CD4-positive, alpha-beta T cell (primary cell): Measurements from ENCODE around the gene BATF. TPM values are rescaled to one million over a fixed set of nuclear protein-coding genes. Genes with fewer than 3 reads are reported as not detected.
A peak's percentile ranks its signal among the peaks of the same experiment; 100 is the strongest.

Experiments used
- ATAC-seq: fragments of 200-7000 bp; cut with Tn5 transposase; one replicate; pipeline ENCODE4 v1.10.0; 2022; ENCODE audit warnings: mild to moderate bottlenecking; ENCODE audit not compliant: poor library complexity
- CTCF ChIA-PET: fragments of 350-600 bp; sonication (Branson Sonifier 250); formaldehyde crosslinking; loops from one replicate; lab custom pipeline; 2021; ENCODE audit warnings: antibody characterized with exemption, inconsistent platforms; lab: Charles Lee
- POLR2A ChIA-PET: fragments of 350-600 bp; sonication (Branson Sonifier 250); formaldehyde crosslinking; loops from one replicate; lab custom pipeline; 2021; ENCODE audit warnings: antibody characterized with exemption, inconsistent platforms; lab: Charles Lee
- DNase-seq, 14 experiments: peaks; one replicate each; pipeline ENCODE4 v3.0.0-alpha.2; 2013 to 2020; ENCODE audit warnings: mixed read lengths in 2 of 14
- H3K27ac ChIP-seq, 2 donors: one replicate each; pipeline versions ENCODE4 v1.5.1 to v1.7.0; 2013; ENCODE audit warnings: low read length in 2 of 2, low read depth in 1 of 2, mild to moderate bottlenecking in 1 of 2
- H3K27me3 ChIP-seq, 2 experiments: 1 replicate in 1 of 2; 2 replicates in 1 of 2; pipeline versions ENCODE4 v1.6.1 to v1.7.0; 2013; ENCODE audit warnings: low read length in 2 of 2, control low read depth in 1 of 2, mild to moderate bottlenecking in 1 of 2, moderate library complexity in 1 of 2; ENCODE audit not compliant: insufficient read depth in 2 of 2, control insufficient read depth in 1 of 2
- H3K36me3 ChIP-seq: one replicate; pipeline ENCODE4 v1.6.1; 2013; ENCODE audit warnings: low read length, control low read depth; ENCODE audit not compliant: insufficient read depth
- H3K4me1 ChIP-seq: one replicate; pipeline ENCODE4 v1.6.1; 2013; ENCODE audit warnings: low read length, control low read depth; ENCODE audit not compliant: insufficient read depth
- H3K4me3 ChIP-seq: one replicate; pipeline ENCODE4 v1.5.1; 2013; ENCODE audit warnings: mild to moderate bottlenecking, low read length, moderate library complexity
- H3K9me3 ChIP-seq, 2 experiments: 1 replicate in 1 of 2; 2 replicates in 1 of 2; pipeline versions ENCODE4 v1.6.1 to v1.7.0; 2013; ENCODE audit warnings: low read length in 2 of 2, mild to moderate bottlenecking in 2 of 2, control low read depth in 1 of 2, moderate library complexity in 1 of 2; ENCODE audit not compliant: control insufficient read depth in 1 of 2, insufficient read depth in 1 of 2
- H3K27ac Mint-ChIP-seq: one replicate; pipeline ENCODE4 v1.8.0; 2020; ENCODE audit warnings: mixed read lengths
- H3K27me3 Mint-ChIP-seq: one replicate; pipeline ENCODE4 v1.8.0; 2021; ENCODE audit warnings: mixed read lengths
- H3K36me3 Mint-ChIP-seq: one replicate; pipeline ENCODE4 v1.8.0; 2021; ENCODE audit warnings: low read depth, mixed read lengths
- H3K4me1 Mint-ChIP-seq: one replicate; pipeline ENCODE4 v1.8.0; 2021; ENCODE audit warnings: low read depth, mixed read lengths
- H3K4me3 Mint-ChIP-seq: one replicate; pipeline ENCODE4 v1.8.0; 2020; ENCODE audit warnings: mild to moderate bottlenecking, mixed read lengths
- H3K9me3 Mint-ChIP-seq: one replicate; pipeline ENCODE4 v1.8.0; 2020; ENCODE audit warnings: mixed read lengths
- CTCF ChIP-seq: fragments of 200-600 bp; IDR thresholded peaks from one replicate; pipeline ENCODE4 v1.8.0; 2022; ENCODE audit warnings: antibody characterized with exemption, mild to moderate bottlenecking
- intact Hi-C, 2 experiments: fragments of 100-400 bp; cut with DNase I in 1 of 2; cut with micrococcal nuclease in 1 of 2; formaldehyde crosslinking; loops; one replicate each; pipeline versions ENCODE4 v1.15.1 to v1.9.0; 2023 to 2025; cut with DNase I, micrococcal nuclease
- total RNA-seq, 174 experiments: library from RNA in 2 of 174; stranded (reverse) in 2 of 174; gene quantifications; one replicate each; pipeline ENCODE4 v1.2.3 and lab custom pipeline; 2021 to 2026

Gene BATF
- total RNA-seq, 2 experiments from 2014 or later, result 6.7 to 7.8 TPM

- Mint-ChIP-seq H3K4me1 (peaks cover 17% of the 10 kb centered on the region), H3K36me3 (peaks cover 32% of the 10 kb centered on the region), H3K9me3 (no peaks in the 10 kb centered on the region), H3K27me3 (no peaks in the 10 kb centered on the region), H3K4me3 (no peak overlapping the region), H3K27ac (peak overlapping the region; percentile 56)
- ChIA-PET CTCF (interaction anchor here (0.9 to 1.4 kb wide), 2 partner anchors 18 to 24 kb away, joined by 3 read pairs; no protein-coding TSS in a partner anchor), POLR2A (interaction anchor here (0.6 to 1.5 kb wide), 2 partner anchors 7 to 29 kb away, joined by 3 read pairs; no protein-coding TSS in a partner anchor)
- no peak for DNase-seq
- Histone ChIP-seq H3K27me3 (no peaks in the 10 kb centered on the region), H3K36me3 (peaks cover 22% of the 10 kb centered on the region), H3K4me3 (no peak overlapping the region), H3K9me3 (no peaks in the 10 kb centered on the region), H3K27ac (no peak overlapping the region), H3K4me1 (peaks cover 38% of the 10 kb centered on the region)
- no peak for ATAC-seq
- TF ChIP-seq CTCF, result no peak
- intact Hi-C loops, result no loop called here
Measured at GRCh38 chr14:75548544-75548943, 26.3 kb downstream of the BATF start.

DNA sequence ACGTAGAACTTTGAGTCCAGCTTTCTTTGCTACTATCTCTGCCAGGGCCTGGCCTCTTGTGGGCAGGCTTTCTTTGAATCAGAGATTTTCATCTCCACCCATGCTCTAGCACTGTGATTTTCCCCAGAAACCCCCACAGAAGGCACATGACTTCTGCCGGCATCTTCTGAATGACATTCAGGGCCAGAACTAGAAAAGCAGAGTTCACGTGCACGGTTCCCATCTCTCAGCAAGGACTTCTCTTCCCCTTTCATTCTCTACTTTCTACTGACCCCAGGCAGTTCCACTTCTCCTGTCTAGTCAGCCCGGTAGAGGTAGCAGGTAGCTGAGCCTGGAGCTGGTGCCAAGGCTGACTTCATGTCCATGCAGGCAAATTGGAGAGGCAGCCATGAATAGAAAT, 26.9 kb downstream of the BATF start:
- Mint-ChIP-seq H3K4me3 (no peak overlapping the region), H3K9me3 (no peaks in the 10 kb centered on the region), H3K36me3 (peaks cover 32% of the 10 kb centered on the region), H3K27me3 (no peaks in the 10 kb centered on the region), H3K27ac (peak overlapping the region; percentile 56), H3K4me1 (peaks cover 11% of the 10 kb centered on the region)
- POLR2A ChIA-PET, result interaction anchor here (0.8 to 1.5 kb wide), 2 partner anchors 8 to 58 kb away, joined by 3 to 4 read pairs; no protein-coding TSS in a partner anchor
- no peak for TF ChIP-seq CTCF
- no peaks in the 10 kb centered on the region for H3K9me3 ChIP-seq
- no peak for ATAC-seq
- H3K4me3 ChIP-seq, result no peak overlapping the region
- CTCF ChIA-PET, result interaction anchor here (1.4 kb wide), 1 partner anchor 18 kb away, joined by 3 read pairs; no protein-coding TSS in a partner anchor
- H3K4me1 ChIP-seq, result peaks cover 32% of the 10 kb centered on the region
- intact Hi-C loops, result no loop called here
- H3K27me3 ChIP-seq, result no peaks in the 10 kb centered on the region
- peak in 2 of 14 experiments; percentile 40 to 46 for DNase-seq
- peaks cover 22% of the 10 kb centered on the region for H3K36me3 ChIP-seq
- peak overlapping the region in 1 of 2 donors; percentile 23 for H3K27ac ChIP-seq

- Histone ChIP-seq H3K27ac (no peak overlapping the region), H3K9me3 (no peaks in the 10 kb centered on the region), H3K4me3 (no peak overlapping the region), H3K36me3 (peaks cover 19% of the 10 kb centered on the region), H3K27me3 (no peaks in the 10 kb centered on the region), H3K4me1 (peaks cover 16% of the 10 kb centered on the region)
- DNase-seq, result no peak
- Mint-ChIP-seq H3K27ac (no peak overlapping the region), H3K4me3 (no peak overlapping the region), H3K4me1 (peaks cover 7% of the 10 kb centered on the region), H3K9me3 (no peaks in the 10 kb centered on the region), H3K36me3 (peaks cover 30% of the 10 kb centered on the region), H3K27me3 (no peaks in the 10 kb centered on the region)
- no peak for ATAC-seq
- TF ChIP-seq CTCF, result no peak
- ChIA-PET CTCF (no interaction called here), POLR2A (interaction anchor here (0.9 kb wide), 1 partner anchor 8 kb away, joined by 3 read pairs; no protein-coding TSS in a partner anchor)
- intact Hi-C loops, result no loop called here
Measured at GRCh38 chr14:75551021-75551420, 28.8 kb downstream of the BATF start.
